Measurements from ENCODE around the gene CACHD1.

The CACHD1 gene

GRCh38 chr1:64555947-64556346 lies 86.0 kb downstream of the CACHD1 start:
- H3K9ac ChIP-seq (ENCODE audit: low read length) = no peak overlapping the region
- H3K4ac ChIP-seq (ENCODE audit: low read depth, low read length) = no peak overlapping the region
- no peak overlapping the region for H3K4me2 ChIP-seq (ENCODE audit: low read length)
- H3K27me3 ChIP-seq (ENCODE audit: insufficient read depth, low read length, poor library complexity) = no peaks in the 10 kb centered on the region
- no peak overlapping the region for H4K5ac ChIP-seq (ENCODE audit: low read length)
- no peak overlapping the region for H3K27ac ChIP-seq (ENCODE audit: low read depth, low read length)
- no peak overlapping the region for H4K8ac ChIP-seq (ENCODE audit: low read depth, low read length)
- no peak for DNase-seq
- H3K23ac ChIP-seq (ENCODE audit: low read length) = no peak overlapping the region
- H2BK120ac ChIP-seq (ENCODE audit: low read depth, low read length) = no peak overlapping the region
- no peak overlapping the region for H3K18ac ChIP-seq (ENCODE audit: low read length)
- H3K36me3 ChIP-seq (ENCODE audit: control insufficient read depth, insufficient read depth, low read length) = no peaks in the 10 kb centered on the region
- no peak overlapping the region for H3K56ac ChIP-seq (ENCODE audit: low read length)
- peaks cover 7% of the 10 kb centered on the region for H3K79me1 ChIP-seq (ENCODE audit: low read length)
- no CpG with 5 or more reads among the region's 1 CpG for WGBS (ENCODE audit: extremely low coverage, insufficient coverage, low lambda C conversion rate)
- H3K79me2 ChIP-seq (ENCODE audit: control insufficient read depth, insufficient read depth, low read length) = peaks cover 2% of the 10 kb centered on the region
- no peak overlapping the region for H2BK15ac ChIP-seq (replicated peaks; ENCODE audit: low read depth)
- no peak overlapping the region for H2BK5ac ChIP-seq (ENCODE audit: low read length)
- no peak overlapping the region for H3K4me3 ChIP-seq (ENCODE audit: low read length)
- H2AK5ac ChIP-seq (ENCODE audit: low read length) = no peak overlapping the region
- no peaks in the 10 kb centered on the region for H3K4me1 ChIP-seq (ENCODE audit: control insufficient read depth, low read depth, low read length)

GRCh38 chr1:64561993-64562392 lies 92.1 kb downstream of the CACHD1 start:
- no peak overlapping the region for H2BK5ac ChIP-seq (ENCODE audit: low read length)
- H4K5ac ChIP-seq (ENCODE audit: low read length) = no peak overlapping the region
- no peak overlapping the region for H4K8ac ChIP-seq (ENCODE audit: low read depth, low read length)
- peaks cover 7% of the 10 kb centered on the region for H3K4me1 ChIP-seq (ENCODE audit: control insufficient read depth, low read depth, low read length)
- no peak overlapping the region for H2BK15ac ChIP-seq (replicated peaks; ENCODE audit: low read depth)
- no peak overlapping the region for H3K18ac ChIP-seq (ENCODE audit: low read length)
- H3K9ac ChIP-seq (ENCODE audit: low read length) = no peak overlapping the region
- DNase-seq = no peak
- H3K27ac ChIP-seq (ENCODE audit: low read depth, low read length) = no peak overlapping the region
- no CpG with 5 or more reads among the region's 2 CpGs for WGBS (ENCODE audit: extremely low coverage, insufficient coverage, low lambda C conversion rate)
- no peak overlapping the region for H3K23ac ChIP-seq (ENCODE audit: low read length)
- H3K36me3 ChIP-seq (ENCODE audit: control insufficient read depth, insufficient read depth, low read length) = no peaks in the 10 kb centered on the region
- no peak overlapping the region for H2AK5ac ChIP-seq (ENCODE audit: low read length)
- no peak overlapping the region for H3K56ac ChIP-seq (ENCODE audit: low read length)
- H3K79me1 ChIP-seq (ENCODE audit: low read length) = peaks cover 5% of the 10 kb centered on the region
- H3K4me2 ChIP-seq (ENCODE audit: low read length) = no peak overlapping the region
- no peaks in the 10 kb centered on the region for H3K27me3 ChIP-seq (ENCODE audit: insufficient read depth, low read length, poor library complexity)
- no peak overlapping the region for H3K4me3 ChIP-seq (ENCODE audit: low read length)
- no peak overlapping the region for H2BK120ac ChIP-seq (ENCODE audit: low read depth, low read length)
- H3K4ac ChIP-seq (ENCODE audit: low read depth, low read length) = no peak overlapping the region
- no peaks in the 10 kb centered on the region for H3K79me2 ChIP-seq (ENCODE audit: control insufficient read depth, insufficient read depth, low read length)

DNA sequence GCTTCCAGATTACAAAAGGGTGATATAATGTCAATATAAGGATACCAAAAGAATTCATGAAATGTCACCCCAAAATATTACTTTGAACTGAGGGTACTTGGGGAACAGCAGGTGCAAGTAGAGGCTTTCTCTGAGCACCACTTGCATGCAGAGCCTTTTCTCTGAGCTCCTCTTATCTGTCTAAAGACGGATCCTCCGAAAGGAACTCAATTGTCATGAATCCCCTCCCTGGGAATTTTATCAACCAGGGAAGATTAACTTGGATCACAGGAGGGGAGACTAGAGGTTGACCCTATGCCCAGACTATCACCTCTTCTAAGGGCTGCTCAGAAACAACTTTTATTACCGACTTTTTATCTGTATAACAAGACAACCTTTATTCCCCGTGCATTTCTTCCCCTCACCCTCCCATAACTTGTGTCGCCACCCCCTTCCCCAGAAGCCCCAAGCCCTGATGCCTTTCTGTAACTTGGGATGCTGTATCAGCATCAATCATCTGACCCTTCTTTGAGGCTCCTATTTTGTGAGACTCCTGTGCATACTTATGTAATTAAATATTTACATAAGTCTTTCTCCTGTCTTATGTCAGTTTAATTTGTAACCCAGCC lies 94.1 kb downstream of the CACHD1 start:
- no peak overlapping the region for H3K56ac ChIP-seq (ENCODE audit: low read length)
- no peaks in the 10 kb centered on the region for H3K36me3 ChIP-seq (ENCODE audit: control insufficient read depth, insufficient read depth, low read length)
- no peak overlapping the region for H3K9ac ChIP-seq (ENCODE audit: low read length)
- H3K27me3 ChIP-seq (ENCODE audit: insufficient read depth, low read length, poor library complexity) = no peaks in the 10 kb centered on the region
- no peak overlapping the region for H2BK5ac ChIP-seq (ENCODE audit: low read length)
- H3K18ac ChIP-seq (ENCODE audit: low read length) = no peak overlapping the region
- no peak overlapping the region for H4K8ac ChIP-seq (ENCODE audit: low read depth, low read length)
- H2AK5ac ChIP-seq (ENCODE audit: low read length) = no peak overlapping the region
- no peak overlapping the region for H3K27ac ChIP-seq (ENCODE audit: low read depth, low read length)
- no peak overlapping the region for H3K4ac ChIP-seq (ENCODE audit: low read depth, low read length)
- H4K5ac ChIP-seq (ENCODE audit: low read length) = no peak overlapping the region
- peaks cover 7% of the 10 kb centered on the region for H3K4me1 ChIP-seq (ENCODE audit: control insufficient read depth, low read depth, low read length)
- no peak overlapping the region for H3K23ac ChIP-seq (ENCODE audit: low read length)
- no peak overlapping the region for H3K4me3 ChIP-seq (ENCODE audit: low read length)
- peak overlapping the region; percentile 73 for H2BK120ac ChIP-seq (ENCODE audit: low read depth, low read length)
- H2BK15ac ChIP-seq (replicated peaks; ENCODE audit: low read depth) = no peak overlapping the region
- H3K79me1 ChIP-seq (ENCODE audit: low read length) = peaks cover 9% of the 10 kb centered on the region
- H3K4me2 ChIP-seq (ENCODE audit: low read length) = no peak overlapping the region
- WGBS (ENCODE audit: extremely low coverage, insufficient coverage, low lambda C conversion rate) = no CpG with 5 or more reads among the region's 5 CpGs
- DNase-seq = peak; percentile 74
- H3K79me2 ChIP-seq (ENCODE audit: control insufficient read depth, insufficient read depth, low read length) = peaks cover 3% of the 10 kb centered on the region

- Histone ChIP-seq H3K4ac (ENCODE audit: low read depth, low read length) (no peak overlapping the region), H2BK5ac (ENCODE audit: low read length) (no peak overlapping the region), H3K27me3 (ENCODE audit: insufficient read depth, low read length, poor library complexity) (no peaks in the 10 kb centered on the region), H3K56ac (ENCODE audit: low read length) (no peak overlapping the region), H3K79me2 (ENCODE audit: control insufficient read depth, insufficient read depth, low read length) (peaks cover 3% of the 10 kb centered on the region), H3K18ac (ENCODE audit: low read length) (peak overlapping the region; percentile 92), H4K5ac (ENCODE audit: low read length) (no peak overlapping the region), H3K4me2 (ENCODE audit: low read length) (no peak overlapping the region), H3K36me3 (ENCODE audit: control insufficient read depth, insufficient read depth, low read length) (no peaks in the 10 kb centered on the region), H2BK15ac (replicated peaks; ENCODE audit: low read depth) (no peak overlapping the region), H4K8ac (ENCODE audit: low read depth, low read length) (no peak overlapping the region), H2BK120ac (ENCODE audit: low read depth, low read length) (no peak overlapping the region), H3K27ac (ENCODE audit: low read depth, low read length) (no peak overlapping the region), H3K4me3 (ENCODE audit: low read length) (no peak overlapping the region), H2AK5ac (ENCODE audit: low read length) (no peak overlapping the region), H3K4me1 (ENCODE audit: control insufficient read depth, low read depth, low read length) (peaks cover 7% of the 10 kb centered on the region), H3K79me1 (ENCODE audit: low read length) (peaks cover 11% of the 10 kb centered on the region), H3K23ac (ENCODE audit: low read length) (no peak overlapping the region), H3K9ac (ENCODE audit: low read length) (no peak overlapping the region)
- no peak for DNase-seq
- no CpG with 5 or more reads among the region's 3 CpGs for whole genome bisulfite sequencing (ENCODE audit: extremely low coverage, insufficient coverage, low lambda C conversion rate)
Observed at GRCh38 chr1:64564891-64565290, 95.0 kb downstream of the CACHD1 start.

DNA sequence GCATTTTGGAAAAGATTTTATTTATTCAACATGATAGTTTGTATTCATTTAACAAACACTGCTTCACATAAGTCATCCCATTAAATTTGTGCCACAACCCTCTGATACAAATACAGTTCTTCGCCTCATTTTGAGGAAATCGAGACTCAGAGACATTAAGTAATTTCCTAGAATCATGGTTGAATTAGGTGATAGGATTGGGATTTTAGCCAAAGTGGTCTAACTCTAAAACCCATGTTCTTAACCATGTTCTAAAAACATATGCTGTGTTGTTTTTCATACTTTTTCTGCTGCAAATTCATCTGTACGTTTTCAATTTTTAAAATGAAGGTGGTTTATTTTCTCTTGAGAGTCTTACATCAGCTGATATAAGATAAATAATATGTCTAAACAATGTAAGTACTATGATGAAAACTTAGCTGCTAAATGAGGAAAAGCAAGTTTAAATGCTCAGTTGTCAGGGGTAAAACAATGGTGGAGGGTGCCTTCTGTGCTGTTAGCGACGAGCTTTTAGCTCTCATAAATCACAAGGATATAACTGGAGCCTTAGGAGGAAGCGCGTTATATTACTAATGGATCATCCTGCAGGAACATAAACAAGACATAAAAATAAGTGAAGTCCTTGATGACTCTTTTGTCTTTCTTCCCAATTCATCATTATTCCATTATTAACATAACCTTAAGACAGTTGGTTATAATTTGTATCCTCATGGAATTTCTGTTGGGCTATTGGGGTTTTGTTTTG lies 97.7 kb downstream of the CACHD1 start:
- no peak overlapping the region for H2BK120ac ChIP-seq (ENCODE audit: low read depth, low read length)
- no peak overlapping the region for H3K4me2 ChIP-seq (ENCODE audit: low read length)
- H3K4me1 ChIP-seq (ENCODE audit: control insufficient read depth, low read depth, low read length) = peaks cover 9% of the 10 kb centered on the region
- H3K9ac ChIP-seq (ENCODE audit: low read length) = no peak overlapping the region
- no peak overlapping the region for H3K56ac ChIP-seq (ENCODE audit: low read length)
- H3K23ac ChIP-seq (ENCODE audit: low read length) = no peak overlapping the region
- no peak overlapping the region for H3K27ac ChIP-seq (ENCODE audit: low read depth, low read length)
- no peak for DNase-seq
- H2BK5ac ChIP-seq (ENCODE audit: low read length) = no peak overlapping the region
- H4K8ac ChIP-seq (ENCODE audit: low read depth, low read length) = no peak overlapping the region
- peaks cover 3% of the 10 kb centered on the region for H3K79me2 ChIP-seq (ENCODE audit: control insufficient read depth, insufficient read depth, low read length)
- no peaks in the 10 kb centered on the region for H3K36me3 ChIP-seq (ENCODE audit: control insufficient read depth, insufficient read depth, low read length)
- H4K5ac ChIP-seq (ENCODE audit: low read length) = no peak overlapping the region
- no peak overlapping the region for H3K4ac ChIP-seq (ENCODE audit: low read depth, low read length)
- WGBS (ENCODE audit: extremely low coverage, insufficient coverage, low lambda C conversion rate) = no CpG with 5 or more reads among the region's 7 CpGs
- no peaks in the 10 kb centered on the region for H3K27me3 ChIP-seq (ENCODE audit: insufficient read depth, low read length, poor library complexity)
- H3K79me1 ChIP-seq (ENCODE audit: low read length) = peaks cover 18% of the 10 kb centered on the region
- no peak overlapping the region for H3K18ac ChIP-seq (ENCODE audit: low read length)
- H2AK5ac ChIP-seq (ENCODE audit: low read length) = no peak overlapping the region
- H2BK15ac ChIP-seq (replicated peaks; ENCODE audit: low read depth) = no peak overlapping the region
- H3K4me3 ChIP-seq (ENCODE audit: low read length) = no peak overlapping the region

DNA sequence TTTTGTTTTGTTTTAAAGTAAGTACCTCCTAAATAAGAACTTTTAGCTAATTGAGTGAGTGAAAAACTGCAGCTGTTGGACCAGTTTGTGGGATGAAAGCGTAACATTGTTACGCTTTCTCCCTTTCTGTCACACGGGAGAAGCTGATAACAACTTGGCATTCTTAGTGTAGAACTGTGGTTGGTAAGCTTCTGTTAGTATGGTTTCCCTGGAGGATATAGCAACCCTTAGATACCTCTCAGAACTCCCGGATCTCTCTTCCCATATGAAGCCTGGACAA lies 98.2 kb downstream of the CACHD1 start:
- Histone ChIP-seq H2BK120ac (ENCODE audit: low read depth, low read length) (no peak overlapping the region), H3K4me2 (ENCODE audit: low read length) (no peak overlapping the region), H3K27me3 (ENCODE audit: insufficient read depth, low read length, poor library complexity) (no peaks in the 10 kb centered on the region), H3K36me3 (ENCODE audit: control insufficient read depth, insufficient read depth, low read length) (no peaks in the 10 kb centered on the region), H3K18ac (ENCODE audit: low read length) (no peak overlapping the region), H3K9ac (ENCODE audit: low read length) (no peak overlapping the region), H2BK15ac (replicated peaks; ENCODE audit: low read depth) (no peak overlapping the region), H2AK5ac (ENCODE audit: low read length) (no peak overlapping the region), H3K79me1 (ENCODE audit: low read length) (peaks cover 21% of the 10 kb centered on the region), H3K56ac (ENCODE audit: low read length) (no peak overlapping the region), H3K4me1 (ENCODE audit: control insufficient read depth, low read depth, low read length) (peaks cover 9% of the 10 kb centered on the region), H3K4me3 (ENCODE audit: low read length) (no peak overlapping the region), H4K5ac (ENCODE audit: low read length) (no peak overlapping the region), H3K27ac (ENCODE audit: low read depth, low read length) (no peak overlapping the region), H3K79me2 (ENCODE audit: control insufficient read depth, insufficient read depth, low read length) (peaks cover 3% of the 10 kb centered on the region), H3K4ac (ENCODE audit: low read depth, low read length) (no peak overlapping the region), H2BK5ac (ENCODE audit: low read length) (no peak overlapping the region), H3K23ac (ENCODE audit: low read length) (no peak overlapping the region), H4K8ac (ENCODE audit: low read depth, low read length) (no peak overlapping the region)
- no peak for DNase-seq
- WGBS (ENCODE audit: extremely low coverage, insufficient coverage, low lambda C conversion rate) = no CpG with 5 or more reads among the region's 4 CpGs
